ENCODE data around the gene SACM1L.
A peak's percentile ranks its signal among the peaks of the same experiment; 100 is the strongest.
"Not testable (repeated sequence)": the region's sequence is repeated elsewhere in the genome, so short reads cannot be mapped to it uniquely, and the experiment has no call there.

Gene SACM1L

GRCh38 chr3:45748068-45748467 lies 58.9 kb downstream of the SACM1L start:
- Mint-ChIP-seq H3K4me3 (no peak overlapping the region), H3K9me3 (no peaks in the 10 kb centered on the region), H3K4me1 (no peaks in the 10 kb centered on the region), H3K36me3 (peaks cover 21% of the 10 kb centered on the region), H3K27ac (no peak overlapping the region), H3K27me3 (no peaks in the 10 kb centered on the region)
- CTCF ChIA-PET = interaction anchor here (1.1 kb wide), 1 partner anchor 630 kb away, joined by 3 read pairs; no protein-coding TSS in a partner anchor
- DNase-seq = no peak

- CTCF ChIA-PET = interaction anchor here (1.1 kb wide), 1 partner anchor 12 kb away, joined by 4 read pairs; no protein-coding TSS in a partner anchor
- not testable (repeated sequence) for H3K4me3 Mint-ChIP-seq, H3K9me3 Mint-ChIP-seq, H3K4me1 Mint-ChIP-seq, DNase-seq, H3K27me3 Mint-ChIP-seq
- Mint-ChIP-seq H3K27ac (peak overlapping the region; percentile 29), H3K36me3 (peaks cover 14% of the 10 kb centered on the region)
These were observed 59.9 kb downstream of the SACM1L start for GRCh38 chr3:45749036-45749600.

GRCh38 chr3:45749880-45750279 lies 60.7 kb downstream of the SACM1L start:
- H3K27ac Mint-ChIP-seq = no peak overlapping the region
- CTCF ChIA-PET = interaction anchor here (1.1 kb wide), 1 partner anchor 11 kb away, joined by 4 read pairs; no protein-coding TSS in a partner anchor
- H3K36me3 Mint-ChIP-seq = peaks cover 14% of the 10 kb centered on the region
- DNase-seq = no peak
- no peaks in the 10 kb centered on the region for H3K9me3 Mint-ChIP-seq
- H3K4me3 Mint-ChIP-seq = no peak overlapping the region
- no peaks in the 10 kb centered on the region for H3K4me1 Mint-ChIP-seq
- no peaks in the 10 kb centered on the region for H3K27me3 Mint-ChIP-seq

GRCh38 chr3:45751537-45752242 lies 62.5 kb downstream of the SACM1L start:
- CTCF ChIA-PET = no interaction called here
- Mint-ChIP-seq H3K27ac (no peak overlapping the region), H3K4me1 (no peaks in the 10 kb centered on the region), H3K4me3 (no peak overlapping the region), H3K36me3 (peaks cover 6% of the 10 kb centered on the region), H3K27me3 (peaks cover 4% of the 10 kb centered on the region), H3K9me3 (no peaks in the 10 kb centered on the region)
- DNase-seq = no peak

GRCh38 chr3:45753095-45753494 lies 63.9 kb downstream of the SACM1L start:
- Mint-ChIP-seq H3K4me3 (no peak overlapping the region), H3K36me3 (peaks cover under 1% of the 10 kb centered on the region), H3K9me3 (no peaks in the 10 kb centered on the region), H3K27me3 (peaks cover 4% of the 10 kb centered on the region), H3K27ac (no peak overlapping the region), H3K4me1 (no peaks in the 10 kb centered on the region)
- DNase-seq = no peak
- CTCF ChIA-PET = no interaction called here

GRCh38 chr3:45754461-45754860 lies 65.3 kb downstream of the SACM1L start:
- Mint-ChIP-seq H3K4me3 (no peak overlapping the region), H3K4me1 (no peaks in the 10 kb centered on the region), H3K36me3 (no peaks in the 10 kb centered on the region), H3K9me3 (no peaks in the 10 kb centered on the region), H3K27ac (no peak overlapping the region), H3K27me3 (peaks cover 10% of the 10 kb centered on the region)
- DNase-seq = no peak
- CTCF ChIA-PET = no interaction called here

GRCh38 chr3:45756055-45756454 lies 66.9 kb downstream of the SACM1L start:
- H3K36me3 Mint-ChIP-seq = no peaks in the 10 kb centered on the region
- H3K9me3 Mint-ChIP-seq = no peaks in the 10 kb centered on the region
- CTCF ChIA-PET = no interaction called here
- no peak for DNase-seq
- H3K27me3 Mint-ChIP-seq = peaks cover 17% of the 10 kb centered on the region
- no peak overlapping the region for H3K4me3 Mint-ChIP-seq
- no peak overlapping the region for H3K27ac Mint-ChIP-seq
- no peaks in the 10 kb centered on the region for H3K4me1 Mint-ChIP-seq

- H3K4me1 Mint-ChIP-seq, CTCF ChIA-PET, DNase-seq, H3K27ac Mint-ChIP-seq, H3K4me3 Mint-ChIP-seq, H3K36me3 Mint-ChIP-seq, H3K9me3 Mint-ChIP-seq: not testable (repeated sequence)
- peaks cover 28% of the 10 kb centered on the region for H3K27me3 Mint-ChIP-seq
These were observed 67.9 kb downstream of the SACM1L start for GRCh38 chr3:45757141-45757540.

- CTCF ChIA-PET = interaction anchor here (1.8 to 5.9 kb wide), 3 partner anchors 125 to 320 kb away, joined by 4 to 87 read pairs (median 49); no protein-coding TSS in a partner anchor
- H3K9me3 Mint-ChIP-seq = no peaks in the 10 kb centered on the region
- H3K36me3 Mint-ChIP-seq = no peaks in the 10 kb centered on the region
- H3K27me3 Mint-ChIP-seq = peaks cover 42% of the 10 kb centered on the region
- no peak overlapping the region for H3K4me3 Mint-ChIP-seq
- H3K4me1 Mint-ChIP-seq = peaks cover 2% of the 10 kb centered on the region
- H3K27ac Mint-ChIP-seq = no peak overlapping the region
- DNase-seq = no peak
These were observed 69.7 kb downstream of the SACM1L start for GRCh38 chr3:45758871-45759270.

GRCh38 chr3:45759851-45760250 lies 70.7 kb downstream of the SACM1L start:
- Mint-ChIP-seq H3K4me1 (peaks cover 2% of the 10 kb centered on the region), H3K27me3 (peaks cover 50% of the 10 kb centered on the region), H3K27ac (no peak overlapping the region), H3K36me3 (no peaks in the 10 kb centered on the region), H3K4me3 (no peak overlapping the region), H3K9me3 (no peaks in the 10 kb centered on the region)
- CTCF ChIA-PET = interaction anchor here (1.1 to 5.9 kb wide), 5 partner anchors 9 to 319 kb away, joined by 4 to 87 read pairs (median 5); no protein-coding TSS in a partner anchor
- DNase-seq = no peak

- Mint-ChIP-seq H3K4me1 (peaks cover 2% of the 10 kb centered on the region), H3K4me3 (no peak overlapping the region), H3K27me3 (peaks cover 54% of the 10 kb centered on the region), H3K9me3 (no peaks in the 10 kb centered on the region), H3K36me3 (no peaks in the 10 kb centered on the region), H3K27ac (no peak overlapping the region)
- peak; percentile 61 for DNase-seq
- CTCF ChIA-PET = interaction anchor here (0.8 to 5.9 kb wide), 11 partner anchors 10 to 616 kb away, joined by 3 to 87 read pairs (median 4); no protein-coding TSS in a partner anchor
These were observed 71.9 kb downstream of the SACM1L start for GRCh38 chr3:45760878-45761711.

GRCh38 chr3:45761831-45762230 lies 72.6 kb downstream of the SACM1L start:
- peaks cover 56% of the 10 kb centered on the region for H3K27me3 Mint-ChIP-seq
- H3K36me3 Mint-ChIP-seq = no peaks in the 10 kb centered on the region
- DNase-seq = no peak
- no peaks in the 10 kb centered on the region for H3K9me3 Mint-ChIP-seq
- CTCF ChIA-PET = interaction anchor here (1.1 to 5.9 kb wide), 8 partner anchors 9 to 317 kb away, joined by 3 to 87 read pairs (median 4); no protein-coding TSS in a partner anchor
- no peak overlapping the region for H3K4me3 Mint-ChIP-seq
- H3K4me1 Mint-ChIP-seq = peaks cover 2% of the 10 kb centered on the region
- no peak overlapping the region for H3K27ac Mint-ChIP-seq

- Mint-ChIP-seq H3K4me1 (peaks cover 2% of the 10 kb centered on the region), H3K36me3 (no peaks in the 10 kb centered on the region), H3K27me3 (peaks cover 62% of the 10 kb centered on the region), H3K27ac (no peak overlapping the region), H3K9me3 (no peaks in the 10 kb centered on the region), H3K4me3 (no peak overlapping the region)
- no peak for DNase-seq
- CTCF ChIA-PET = interaction anchor here (1.1 to 5.9 kb wide), 6 partner anchors 8 to 615 kb away, joined by 3 to 87 read pairs (median 6); no protein-coding TSS in a partner anchor
These were observed 73.6 kb downstream of the SACM1L start for GRCh38 chr3:45762647-45763302.

GRCh38 chr3:45763303-45763675 lies 74.1 kb downstream of the SACM1L start:
- CTCF ChIA-PET = interaction anchor here (2.4 to 5.9 kb wide), 3 partner anchors 164 to 615 kb away, joined by 7 to 87 read pairs (median 49); no protein-coding TSS in a partner anchor
- Mint-ChIP-seq H3K4me1 (peaks cover 2% of the 10 kb centered on the region), H3K36me3 (no peaks in the 10 kb centered on the region), H3K27me3 (peaks cover 67% of the 10 kb centered on the region), H3K4me3 (no peak overlapping the region), H3K9me3 (no peaks in the 10 kb centered on the region), H3K27ac (no peak overlapping the region)
- no peak for DNase-seq

Measured in activated naive CD4-positive, alpha-beta T cell treated with anti-CD3 and anti-CD28 coated beads, Interleukin-2, amount 10 ng/mL, durations not matched to agents 7 days and 5 days (primary cell).